ENCODE measurements around the gene CHKA.
"Not testable (repeated sequence)": the region's sequence is repeated elsewhere in the genome, so short reads cannot be mapped to it uniquely, and the experiment has no call there.

The CHKA gene

GRCh38 chr11:68115285-68115684, 5.9 kb downstream of the CHKA start:
- no peak for DNase-seq

- no peak for DNase-seq
These were observed 7.2 kb downstream of the CHKA start for GRCh38 chr11:68113986-68114385.

DNA sequence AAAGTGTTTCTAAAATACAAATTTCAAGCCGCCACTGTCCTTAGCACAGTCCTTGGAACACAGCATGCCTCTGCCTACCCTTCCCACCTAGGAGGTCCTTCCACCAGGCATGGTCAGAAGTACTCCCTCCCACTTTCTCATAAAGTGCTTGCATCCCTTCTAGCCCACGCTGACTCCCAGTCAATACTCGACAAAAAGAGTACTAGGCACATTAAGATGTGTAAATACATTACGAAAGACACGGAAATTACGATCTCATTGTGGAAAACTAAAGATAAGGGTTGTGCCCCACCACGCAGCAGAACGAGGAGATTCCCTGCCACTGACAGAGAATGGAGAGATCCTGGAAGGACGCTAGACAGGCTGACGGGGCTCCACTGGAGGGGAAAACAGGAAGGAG, 13.5 kb downstream of the CHKA start:
- DNase-seq: no peak

DNA sequence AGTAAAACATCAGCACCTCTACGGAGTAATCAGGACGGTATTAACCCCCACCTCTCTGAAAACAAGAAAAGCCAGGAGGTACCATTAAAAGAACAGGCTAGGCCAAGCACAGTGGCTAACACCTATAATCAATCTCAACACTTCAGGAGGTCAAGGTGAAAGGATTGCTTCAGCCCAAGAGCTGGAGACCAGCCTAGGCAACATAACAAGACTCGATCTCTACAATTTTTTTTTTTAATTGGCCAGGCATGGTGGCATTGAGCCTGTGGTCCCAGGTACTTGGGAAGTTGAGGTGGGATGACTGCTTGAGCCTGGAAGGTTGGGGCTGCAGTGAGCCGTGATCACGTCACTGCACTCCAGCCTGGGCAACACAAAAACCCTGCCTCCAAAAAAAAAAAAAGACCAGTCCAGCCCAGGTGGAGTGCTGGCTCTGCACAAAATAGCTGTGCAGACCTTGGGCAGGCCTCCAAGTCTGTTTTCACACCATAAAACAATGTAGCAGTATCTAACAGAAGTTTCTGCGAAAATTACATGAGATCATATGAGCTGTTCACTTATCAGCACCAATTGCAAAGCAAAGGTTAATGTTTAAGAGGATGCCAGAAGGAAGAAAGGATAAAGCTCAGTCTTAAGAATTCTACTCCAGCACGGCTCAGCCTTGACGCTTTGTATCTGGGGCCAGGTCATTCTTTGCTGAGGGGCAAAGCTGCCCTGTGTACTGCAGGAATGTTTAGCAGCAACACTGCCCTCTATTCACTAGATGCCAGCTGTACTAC, 14.8 kb downstream of the CHKA start:
- DNase-seq: no peak

DNA sequence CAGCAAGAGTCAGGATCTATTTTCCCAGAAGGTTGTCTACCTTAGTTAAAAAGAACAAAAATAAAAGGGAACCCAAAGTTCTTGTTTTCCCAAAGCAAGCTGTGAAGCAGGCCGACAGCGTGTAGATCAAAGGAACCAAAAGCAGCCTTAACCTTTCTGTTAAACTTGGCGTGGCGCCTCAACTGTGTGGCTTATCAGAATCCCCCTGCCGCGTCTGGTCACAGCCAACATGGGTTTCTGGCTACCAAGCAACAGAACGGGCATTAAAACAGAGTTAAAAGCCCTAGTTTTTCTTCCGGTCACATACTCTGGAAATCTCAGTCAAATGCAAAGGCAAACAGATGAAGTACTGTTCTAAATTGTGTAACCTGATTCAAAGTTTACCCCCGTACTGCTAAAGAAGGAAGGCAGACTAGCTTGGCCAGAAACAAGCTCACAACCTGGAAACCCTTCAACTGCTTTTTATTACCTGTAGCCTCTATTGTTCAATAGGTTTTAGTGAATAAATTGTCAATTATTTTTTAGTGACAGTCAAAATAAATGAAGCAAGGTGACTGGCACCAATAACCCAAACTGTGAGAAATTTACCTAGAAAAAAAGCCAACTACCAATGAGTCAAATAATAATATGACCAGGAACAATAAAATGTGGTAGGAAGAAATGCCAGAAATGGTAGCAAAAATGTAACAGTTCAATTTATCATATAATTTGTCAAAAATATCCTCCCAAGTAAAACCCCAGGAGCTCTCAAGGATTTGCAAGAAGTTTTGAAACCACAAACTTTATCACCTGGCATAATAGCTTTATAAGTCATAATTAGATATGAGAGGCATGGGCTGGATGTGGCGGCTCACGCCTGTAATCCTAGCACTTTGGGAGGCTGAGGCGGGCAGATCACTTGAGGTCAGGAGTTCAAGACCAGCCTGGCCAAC, 21.4 kb downstream of the CHKA start:
- DNase-seq: peak; percentile 37

DNA sequence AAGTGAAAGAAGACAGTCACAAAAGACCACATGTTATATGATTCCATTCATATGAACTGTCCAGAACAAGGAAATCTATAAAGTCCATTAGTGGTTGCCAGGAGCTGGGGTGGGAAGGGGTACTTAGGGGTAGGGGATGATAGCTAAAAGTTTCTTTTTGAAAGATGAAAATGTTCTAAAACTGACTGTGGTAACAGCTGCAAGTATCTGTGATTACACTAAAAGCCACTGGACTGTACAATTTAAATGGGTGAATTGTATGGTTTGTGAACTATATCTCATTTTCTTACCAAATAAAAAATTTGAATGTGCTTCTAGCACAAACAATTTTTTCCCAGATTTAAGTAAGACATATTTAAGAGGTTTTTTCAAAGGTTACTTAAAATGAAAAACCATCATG, 22.1 kb downstream of the CHKA start:
- no peak for DNase-seq

- DNase-seq: no peak
These were observed 24.2 kb downstream of the CHKA start for GRCh38 chr11:68096962-68097361.

- no peak for DNase-seq
These were observed 27.6 kb downstream of the CHKA start for GRCh38 chr11:68093565-68093964.

DNA sequence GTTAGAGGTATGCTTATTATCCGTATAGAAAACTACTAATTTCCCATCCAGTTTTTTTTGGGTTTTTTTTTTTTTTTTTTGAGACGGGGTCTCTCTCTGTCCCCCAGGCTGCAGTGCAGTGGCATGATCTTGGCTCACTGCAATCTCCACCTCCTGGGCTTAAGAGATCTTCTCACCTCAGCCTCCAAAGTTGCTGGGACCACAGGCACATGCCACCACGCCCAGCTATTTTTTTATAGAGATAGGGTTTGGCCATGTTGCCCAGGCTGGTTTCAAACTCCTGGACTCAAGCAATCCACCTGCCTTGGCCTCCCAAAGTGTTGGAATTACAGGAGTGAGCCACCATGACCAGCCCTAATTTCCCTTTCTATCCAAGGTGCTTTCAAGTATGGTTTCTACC, 28.2 kb downstream of the CHKA start:
- not testable (repeated sequence) for DNase-seq

DNA sequence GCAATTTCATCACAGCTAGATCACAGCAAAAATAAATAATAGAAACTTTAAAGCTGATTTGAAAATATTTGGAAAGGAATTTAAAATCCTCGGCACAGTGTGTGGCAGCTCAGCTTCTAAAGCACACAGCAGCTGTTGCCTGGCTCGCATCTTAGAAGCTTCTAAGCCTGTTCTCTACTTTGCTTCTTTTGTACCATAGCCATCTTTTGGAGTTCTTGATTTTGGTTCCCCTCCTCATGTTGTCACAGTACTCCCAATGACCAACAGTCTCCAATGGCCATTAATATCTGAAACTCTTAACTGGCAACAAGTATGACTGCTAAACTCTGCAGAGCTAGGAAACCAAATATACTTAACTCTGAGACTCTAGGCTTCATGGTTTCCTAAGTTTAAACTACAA, 28.8 kb downstream of the CHKA start:
- DNase-seq: no peak

- no peak for DNase-seq
These were observed 30.5 kb downstream of the CHKA start for GRCh38 chr11:68090706-68091105.

DNA sequence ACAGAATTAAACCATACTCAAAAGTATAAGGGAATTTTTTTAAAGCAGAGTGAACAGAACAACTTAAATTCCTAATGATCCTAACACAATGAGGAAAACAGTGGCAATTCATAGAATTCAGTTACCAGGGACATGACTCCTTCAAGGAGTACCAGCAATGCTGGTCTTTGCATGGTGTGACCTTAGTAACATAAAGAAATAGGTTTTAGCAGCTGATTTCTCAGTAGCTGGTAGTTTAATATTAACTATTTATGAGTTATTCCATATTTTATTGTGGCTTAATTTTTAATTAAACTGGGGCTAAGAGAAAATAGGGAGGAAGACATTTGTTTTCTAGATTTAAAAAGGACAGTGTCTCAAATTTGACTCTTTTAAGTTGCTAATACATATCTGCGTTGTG, 30.9 kb downstream of the CHKA start:
- no peak for DNase-seq

- DNase-seq: no peak
These were observed 31.5 kb downstream of the CHKA start for GRCh38 chr11:68089679-68090078.

- DNase-seq: no peak
These were observed 37.7 kb downstream of the CHKA start for GRCh38 chr11:68083517-68083916.

DNA sequence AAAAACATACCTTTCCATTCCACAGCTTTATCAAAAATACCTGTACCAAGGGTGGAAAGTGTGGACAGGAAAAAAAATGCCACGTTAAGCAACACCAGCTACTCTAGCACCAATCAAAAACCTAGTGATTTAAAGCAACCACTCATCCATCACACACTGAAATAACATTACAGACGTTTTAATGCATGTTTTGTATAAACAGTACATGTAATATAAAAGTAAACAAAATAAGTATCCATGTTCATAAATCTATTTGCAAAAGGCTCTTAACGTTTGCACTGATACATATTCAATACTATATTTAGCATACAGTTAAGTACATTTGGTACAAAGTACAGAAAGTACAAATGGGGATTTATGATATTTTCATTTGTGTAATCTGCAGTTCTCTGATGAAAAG, 38.7 kb downstream of the CHKA start:
- no peak for DNase-seq

DNA sequence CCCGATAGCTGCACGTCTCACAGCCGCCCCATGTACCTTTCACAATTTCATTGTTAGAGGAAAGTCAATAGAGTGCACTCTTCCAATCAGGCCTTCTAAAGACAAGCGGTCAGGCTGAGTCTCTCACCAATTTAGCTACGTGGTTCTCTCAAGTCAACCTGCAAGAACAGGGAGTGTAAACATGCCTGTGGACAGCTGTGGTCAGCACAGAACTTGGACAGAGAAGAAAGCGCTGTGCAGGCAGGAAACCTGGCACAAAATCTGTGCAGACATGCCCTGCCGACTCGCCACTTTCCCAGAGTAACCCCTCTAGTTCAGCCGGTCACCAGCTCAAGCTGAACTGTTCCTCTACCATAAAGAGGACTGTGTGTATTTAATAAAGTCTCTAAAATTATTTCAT, 39.5 kb downstream of the CHKA start:
- DNase-seq: no peak

- no peak for DNase-seq
These were observed 40.3 kb downstream of the CHKA start for GRCh38 chr11:68080860-68081259.

GRCh38 chr11:68077617-68078582, 43.3 kb downstream of the CHKA start:
- DNase-seq: peak; percentile 11

DNA sequence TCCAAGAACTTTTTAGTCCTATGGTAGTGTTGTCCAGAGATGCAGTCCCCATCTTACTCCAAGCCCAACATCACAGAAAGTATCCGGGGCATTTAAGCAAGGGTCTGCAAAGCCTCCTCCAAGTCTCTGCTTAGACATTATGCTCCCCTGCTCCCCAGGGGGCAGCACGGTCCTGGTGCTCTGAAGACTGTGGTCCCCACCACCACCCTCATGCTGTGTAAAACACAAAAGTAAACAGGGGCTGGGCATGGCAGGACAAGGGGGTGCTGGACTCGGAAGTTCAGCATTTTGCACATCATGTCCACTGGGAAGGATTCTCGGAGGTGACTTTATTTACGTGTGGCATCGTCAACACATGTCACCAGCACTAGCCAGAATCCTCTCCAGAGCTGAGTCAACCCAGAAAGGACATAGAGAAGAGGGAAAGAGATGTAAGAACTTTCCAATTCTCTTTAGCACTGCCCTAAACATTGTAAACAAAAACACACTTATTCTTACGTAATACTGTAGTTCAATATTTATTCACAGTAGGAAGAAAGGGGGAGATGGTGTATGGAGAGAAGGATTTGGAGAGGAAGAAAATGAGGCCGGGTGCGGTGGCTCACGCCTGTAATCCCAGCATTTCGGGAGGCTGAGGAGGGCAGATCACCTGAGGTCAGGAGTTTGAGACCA, 44.7 kb downstream of the CHKA start:
- no peak for DNase-seq

GRCh38 chr11:68074584-68075352, 46.4 kb downstream of the CHKA start:
- no peak for DNase-seq

GRCh38 chr11:68071281-68072048, 49.7 kb downstream of the CHKA start:
- no peak for DNase-seq
